Activated CD4-positive, alpha-beta T cell treated with anti-CD3 and anti-CD28 coated beads, Interleukin-2, amount 10 ng/mL, durations not matched to agents 24 days and 14 days (primary cell): ENCODE results near the gene CPLANE2. TPM values are rescaled to one million over a fixed set of nuclear protein-coding genes. Genes with fewer than 3 reads are reported as not detected.
A peak's percentile ranks its signal among the peaks of the same experiment; 100 is the strongest.
"Not testable (repeated sequence)": the region's sequence is repeated elsewhere in the genome, so short reads cannot be mapped to it uniquely, and the experiment has no call there.

Source experiments
- DNase-seq: peaks from one replicate; pipeline ENCODE4 v3.0.0; 2022
- H3K27ac Mint-ChIP-seq: one replicate; pipeline ENCODE4 v1.8.0; 2022; ENCODE audit warnings: mild to moderate bottlenecking, mixed read lengths
- H3K27me3 Mint-ChIP-seq: one replicate; pipeline ENCODE4 v1.8.0; 2022; ENCODE audit warnings: mixed read lengths
- H3K36me3 Mint-ChIP-seq: one replicate; pipeline ENCODE4 v1.8.0; 2022; ENCODE audit warnings: low read depth, mild to moderate bottlenecking, mixed read lengths
- H3K4me1 Mint-ChIP-seq: one replicate; pipeline ENCODE4 v1.8.0; 2021; ENCODE audit warnings: mixed read lengths
- H3K4me3 Mint-ChIP-seq: one replicate; pipeline ENCODE4 v1.8.0; 2022; ENCODE audit warnings: mild to moderate bottlenecking, moderate library complexity, mixed read lengths
- H3K9me3 Mint-ChIP-seq: one replicate; pipeline ENCODE4 v1.8.0; 2021; ENCODE audit warnings: mixed read lengths
- intact Hi-C: fragments of 100-400 bp; cut with micrococcal nuclease; formaldehyde crosslinking; loops from one replicate; pipeline ENCODE4 v1.15.1; 2023
- total RNA-seq: library from RNA; stranded (reverse); gene quantifications from 2 replicates; pipeline ENCODE4 v1.2.3, GENCODE V29; 2022

Gene CPLANE2
- total RNA-seq, 1 donor from 2014 or later: 4.8 TPM

- intact Hi-C loops, H3K9me3 Mint-ChIP-seq, H3K4me3 Mint-ChIP-seq, DNase-seq, H3K27ac Mint-ChIP-seq, H3K36me3 Mint-ChIP-seq, H3K27me3 Mint-ChIP-seq: not testable (repeated sequence)
- H3K4me1 Mint-ChIP-seq: peaks cover 15% of the 10 kb centered on the region
Measured at GRCh38 chr1:16213544-16213943, 23.4 kb downstream of the CPLANE2 start.

- Mint-ChIP-seq H3K9me3 (no peaks in the 10 kb centered on the region), H3K36me3 (no peaks in the 10 kb centered on the region), H3K27me3 (peaks cover 10% of the 10 kb centered on the region), H3K27ac (no peak overlapping the region), H3K4me3 (no peak overlapping the region), H3K4me1 (peaks cover 13% of the 10 kb centered on the region)
- intact Hi-C loops: no loop called here
- DNase-seq: no peak
Measured at GRCh38 chr1:16213013-16213412, 24.0 kb downstream of the CPLANE2 start.

- intact Hi-C loops: no loop called here
- H3K27ac Mint-ChIP-seq: no peak within 1 kb of the TSS
- no peak within 1 kb of the TSS for H3K4me3 Mint-ChIP-seq
- H3K27me3 Mint-ChIP-seq: peaks cover 10% of the 10 kb centered on the region
- H3K9me3 Mint-ChIP-seq: no peaks in the 10 kb centered on the region
- no peak for DNase-seq
- H3K4me1 Mint-ChIP-seq: peaks cover 11% of the 10 kb centered on the region
- no peaks in the 10 kb centered on the region for H3K36me3 Mint-ChIP-seq
Measured at GRCh38 chr1:16212251-16212961, 24.6 kb downstream of the CPLANE2 start, which contains the start of gene ARHGEF19. TSS of gene ARHGEF19 (minus strand) at chr1:16212652. CDS start at chr1:16209054, 3,598 bp downstream.

GRCh38 chr1:16211824-16212223 is 25.2 kb downstream of the CPLANE2 start:
- Mint-ChIP-seq H3K27ac (no peak overlapping the region), H3K4me1 (peaks cover 10% of the 10 kb centered on the region), H3K4me3 (no peak overlapping the region), H3K9me3 (no peaks in the 10 kb centered on the region), H3K36me3 (no peaks in the 10 kb centered on the region), H3K27me3 (peaks cover 10% of the 10 kb centered on the region)
- DNase-seq: no peak
- intact Hi-C loops: no loop called here

- no peaks in the 10 kb centered on the region for H3K9me3 Mint-ChIP-seq
- no peak for DNase-seq
- H3K36me3 Mint-ChIP-seq: no peaks in the 10 kb centered on the region
- no peak overlapping the region for H3K27ac Mint-ChIP-seq
- intact Hi-C loops: no loop called here
- H3K4me3 Mint-ChIP-seq: no peak overlapping the region
- peaks cover 10% of the 10 kb centered on the region for H3K27me3 Mint-ChIP-seq
- H3K4me1 Mint-ChIP-seq: peaks cover 6% of the 10 kb centered on the region
Measured at GRCh38 chr1:16210581-16210980, 26.4 kb downstream of the CPLANE2 start.

- Mint-ChIP-seq H3K27ac (no peak overlapping the region), H3K4me1 (peaks cover 6% of the 10 kb centered on the region), H3K9me3 (no peaks in the 10 kb centered on the region), H3K27me3 (peaks cover 10% of the 10 kb centered on the region), H3K36me3 (no peaks in the 10 kb centered on the region), H3K4me3 (no peak overlapping the region)
- intact Hi-C loops: no loop called here
- DNase-seq: no peak
Measured at GRCh38 chr1:16209847-16210407, 27.1 kb downstream of the CPLANE2 start.

GRCh38 chr1:16209132-16209846 is 27.7 kb downstream of the CPLANE2 start:
- H3K9me3 Mint-ChIP-seq: no peaks in the 10 kb centered on the region
- no peak overlapping the region for H3K4me3 Mint-ChIP-seq
- H3K36me3 Mint-ChIP-seq: no peaks in the 10 kb centered on the region
- DNase-seq: no peak
- H3K27me3 Mint-ChIP-seq: peaks cover 10% of the 10 kb centered on the region
- H3K27ac Mint-ChIP-seq: no peak overlapping the region
- H3K4me1 Mint-ChIP-seq: peaks cover 6% of the 10 kb centered on the region
- intact Hi-C loops: no loop called here

- peaks cover 6% of the 10 kb centered on the region for H3K4me1 Mint-ChIP-seq
- peak overlapping the region; percentile 35 for H3K27ac Mint-ChIP-seq
- H3K4me3 Mint-ChIP-seq: peak overlapping the region; percentile 31
- peaks cover 2% of the 10 kb centered on the region for H3K36me3 Mint-ChIP-seq
- intact Hi-C loops: no loop called here
- no peak for DNase-seq
- H3K27me3 Mint-ChIP-seq: peaks cover 9% of the 10 kb centered on the region
- H3K9me3 Mint-ChIP-seq: no peaks in the 10 kb centered on the region
Measured at GRCh38 chr1:16208270-16208987, 28.6 kb downstream of the CPLANE2 start.

GRCh38 chr1:16207318-16208269 is 29.4 kb downstream of the CPLANE2 start:
- DNase-seq: peak; percentile 72
- Mint-ChIP-seq H3K27ac (peak overlapping the region; percentile 97), H3K27me3 (peaks cover 3% of the 10 kb centered on the region), H3K36me3 (peaks cover 2% of the 10 kb centered on the region), H3K4me1 (peaks cover 6% of the 10 kb centered on the region), H3K9me3 (no peaks in the 10 kb centered on the region), H3K4me3 (peak overlapping the region; percentile 89)
- intact Hi-C loops: loop anchor here (1.0 to 2.0 kb wide), 4 partner anchors 10 to 681 kb away; partner anchors contain the start of genes DNAJC16, FBXO42 and SZRD1

GRCh38 chr1:16206547-16207317 is 30.3 kb downstream of the CPLANE2 start:
- Mint-ChIP-seq H3K9me3 (no peaks in the 10 kb centered on the region), H3K27ac (peak overlapping the region; percentile 97), H3K4me3 (peak overlapping the region; percentile 89), H3K36me3 (peaks cover 2% of the 10 kb centered on the region), H3K4me1 (peaks cover 6% of the 10 kb centered on the region), H3K27me3 (peaks cover 3% of the 10 kb centered on the region)
- intact Hi-C loops: loop anchor here (1.0 to 2.0 kb wide), 6 partner anchors 11 to 680 kb away; partner anchors contain the start of genes CPLANE2, DNAJC16, FBXO42 and SZRD1
- peak; percentile 98 for DNase-seq

- intact Hi-C loops: loop anchor here (1.0 to 2.0 kb wide), 5 partner anchors 31 to 679 kb away; partner anchors contain the start of genes CPLANE2, DNAJC16, FBXO42 and SZRD1
Measured at GRCh38 chr1:16205891-16206546, 31.0 kb downstream of the CPLANE2 start.

GRCh38 chr1:16205334-16205671 is 31.7 kb downstream of the CPLANE2 start:
- intact Hi-C loops: no loop called here
- Mint-ChIP-seq H3K9me3 (no peaks in the 10 kb centered on the region), H3K4me3 (no peak overlapping the region), H3K27me3 (no peaks in the 10 kb centered on the region), H3K27ac (no peak overlapping the region), H3K36me3 (peaks cover 2% of the 10 kb centered on the region), H3K4me1 (peaks cover 6% of the 10 kb centered on the region)
- no peak for DNase-seq

More at GRCh38 chr1:16205891-16206546, 31.0 kb downstream of the CPLANE2 start:
- Mint-ChIP-seq H3K4me3 (peak overlapping the region; percentile 89), H3K9me3 (no peaks in the 10 kb centered on the region), H3K27ac (peak overlapping the region; percentile 97), H3K4me1 (peaks cover 6% of the 10 kb centered on the region), H3K27me3 (no peaks in the 10 kb centered on the region), H3K36me3 (peaks cover 2% of the 10 kb centered on the region)
- DNase-seq: no peak
